ENCODE measurements around the gene ADSS1.

ADSS1 gene

DNA sequence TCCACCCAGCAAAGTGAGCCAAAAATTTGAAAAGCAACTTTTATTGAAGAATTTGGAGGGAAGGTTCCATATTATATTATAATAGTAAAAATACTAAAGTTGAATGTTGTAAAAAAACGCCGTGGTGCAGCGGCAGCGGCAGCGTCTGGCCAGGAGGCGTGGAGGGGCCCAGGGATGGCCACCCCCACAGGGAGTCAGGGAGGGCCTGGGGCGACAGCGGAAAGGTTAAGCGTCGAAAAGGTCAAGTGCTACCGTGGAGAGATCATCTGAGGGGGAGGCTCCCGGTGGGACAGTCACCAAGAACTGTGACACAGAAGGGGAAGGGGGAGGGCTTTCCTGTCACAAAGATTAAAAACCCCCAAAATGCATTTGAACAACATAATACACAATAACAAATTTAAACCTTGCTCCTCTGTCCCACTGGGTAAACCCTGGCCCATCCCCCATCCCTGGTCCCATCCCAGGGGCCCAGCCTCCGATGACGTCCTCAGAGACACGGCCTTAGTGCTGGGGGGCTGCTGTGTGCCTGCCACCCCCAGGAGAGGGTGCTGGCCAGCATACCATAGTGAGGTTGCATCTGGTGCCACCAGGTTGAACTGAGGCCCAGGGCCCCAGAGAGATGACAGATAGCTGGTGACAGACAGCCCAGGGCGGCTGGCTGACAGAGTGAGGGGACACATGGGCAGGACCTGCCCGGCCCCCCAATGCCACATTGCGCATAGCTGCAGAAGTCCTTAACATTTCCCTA lies 45.5 kb downstream of the ADSS1 start:
- DNase-seq (ENCODE audit: low spot score) = no peak

DNA sequence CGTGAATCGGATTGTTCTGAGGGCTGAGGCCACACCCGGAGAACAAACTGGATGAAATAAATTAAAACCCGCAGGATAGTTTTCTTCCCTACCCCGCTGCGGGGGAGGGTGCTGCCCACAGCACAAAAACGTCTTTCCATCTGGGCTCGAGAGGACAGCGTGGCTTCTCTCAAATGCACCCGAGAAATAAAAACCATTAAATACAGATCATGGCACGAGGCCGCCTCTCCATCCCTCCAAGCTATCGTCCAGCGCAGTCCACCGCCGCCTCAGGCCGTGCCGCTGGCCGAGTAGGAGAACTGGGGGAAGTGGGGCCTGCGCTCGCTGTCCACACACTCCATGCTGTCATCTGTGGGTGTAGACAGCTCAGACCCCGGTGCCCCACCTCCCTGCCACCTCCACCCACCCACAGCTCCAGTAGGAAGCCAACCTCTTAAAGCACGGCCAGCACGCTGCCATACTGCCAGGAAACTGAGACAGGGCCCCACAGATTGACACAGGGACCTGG lies 46.1 kb downstream of the ADSS1 start:
- DNase-seq (ENCODE audit: low spot score) = no peak

DNA sequence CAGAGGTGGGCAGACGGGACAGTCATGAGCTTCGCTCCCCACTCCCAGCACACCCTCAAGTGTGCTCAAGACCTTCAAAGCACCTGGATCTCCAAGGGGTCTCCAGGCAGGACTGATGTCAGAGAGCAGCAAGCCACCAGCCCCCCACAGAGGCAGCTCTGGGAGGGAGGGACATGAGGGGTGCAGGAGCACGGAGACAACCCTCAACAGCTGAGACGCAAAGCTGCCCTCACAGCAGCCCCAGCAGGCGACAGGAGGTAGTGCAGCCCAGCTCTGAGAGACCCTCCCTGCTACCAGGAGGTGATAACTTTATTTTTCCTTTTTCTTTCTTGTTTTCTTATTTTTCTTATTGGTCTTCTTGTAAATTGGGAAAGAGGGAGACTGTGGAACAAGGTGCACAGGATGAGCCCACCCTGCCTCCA lies 46.8 kb downstream of the ADSS1 start:
- DNase-seq (ENCODE audit: low spot score) = no peak

DNA sequence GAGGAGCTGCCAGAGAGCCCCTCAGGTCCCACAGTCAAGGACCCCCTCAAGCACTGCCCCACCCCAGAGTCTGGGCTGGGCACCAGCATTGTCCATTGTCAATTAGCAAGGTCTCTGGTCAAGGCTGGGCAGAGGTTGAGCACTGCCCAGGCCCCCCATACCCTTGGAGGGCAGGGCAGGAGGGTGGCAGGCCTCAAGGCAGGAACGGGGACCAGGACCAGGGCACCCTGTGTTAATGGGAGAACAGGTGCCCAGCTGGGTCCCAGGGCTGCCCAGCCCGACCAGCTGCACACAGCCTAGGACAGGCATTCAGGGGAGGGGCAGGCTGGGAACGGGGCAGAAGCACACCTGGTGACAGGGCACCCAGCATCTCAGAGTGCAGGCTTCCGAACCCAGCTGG lies 47.3 kb downstream of the ADSS1 start:
- DNase-seq (ENCODE audit: low spot score) = no peak

DNA sequence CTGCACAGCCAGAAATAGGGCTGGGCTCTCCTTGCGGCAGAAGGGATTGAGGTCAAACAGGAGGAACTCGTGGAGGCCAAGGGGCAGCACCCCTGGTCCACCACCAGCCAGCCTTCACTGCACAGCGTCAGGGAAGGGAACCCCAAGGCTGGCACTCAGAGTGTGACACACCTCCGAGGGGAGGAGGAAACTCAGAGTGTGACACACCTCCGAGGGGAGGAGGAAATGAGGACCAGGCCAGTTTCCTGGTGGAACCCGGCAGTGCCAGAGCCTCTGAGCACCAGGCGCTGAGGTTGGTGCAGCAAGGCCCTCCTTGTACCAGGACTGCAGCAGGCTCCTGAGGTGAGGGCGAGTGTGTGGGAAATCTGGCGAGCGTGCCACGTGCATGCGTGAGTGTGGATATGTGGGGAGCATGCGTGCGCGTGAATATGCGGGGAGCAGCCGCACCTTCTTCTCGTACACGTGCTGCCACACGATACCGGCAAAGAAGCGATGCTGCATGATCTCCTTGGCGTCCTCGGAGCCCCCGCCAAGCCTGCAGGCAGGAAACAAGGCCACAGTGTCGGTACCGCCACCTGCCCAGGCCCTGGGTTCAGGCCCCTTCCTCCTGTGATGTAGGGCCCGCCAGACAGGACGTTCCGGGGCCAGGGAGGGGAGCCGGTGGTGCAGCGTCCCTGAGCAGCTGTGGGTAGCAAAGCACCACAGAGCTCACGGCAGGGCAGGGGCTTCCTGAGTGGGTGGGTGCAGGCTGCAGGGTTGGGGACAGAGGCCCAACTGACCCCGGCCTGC lies 48.1 kb downstream of the ADSS1 start:
- DNase-seq (ENCODE audit: low spot score) = no peak

DNA sequence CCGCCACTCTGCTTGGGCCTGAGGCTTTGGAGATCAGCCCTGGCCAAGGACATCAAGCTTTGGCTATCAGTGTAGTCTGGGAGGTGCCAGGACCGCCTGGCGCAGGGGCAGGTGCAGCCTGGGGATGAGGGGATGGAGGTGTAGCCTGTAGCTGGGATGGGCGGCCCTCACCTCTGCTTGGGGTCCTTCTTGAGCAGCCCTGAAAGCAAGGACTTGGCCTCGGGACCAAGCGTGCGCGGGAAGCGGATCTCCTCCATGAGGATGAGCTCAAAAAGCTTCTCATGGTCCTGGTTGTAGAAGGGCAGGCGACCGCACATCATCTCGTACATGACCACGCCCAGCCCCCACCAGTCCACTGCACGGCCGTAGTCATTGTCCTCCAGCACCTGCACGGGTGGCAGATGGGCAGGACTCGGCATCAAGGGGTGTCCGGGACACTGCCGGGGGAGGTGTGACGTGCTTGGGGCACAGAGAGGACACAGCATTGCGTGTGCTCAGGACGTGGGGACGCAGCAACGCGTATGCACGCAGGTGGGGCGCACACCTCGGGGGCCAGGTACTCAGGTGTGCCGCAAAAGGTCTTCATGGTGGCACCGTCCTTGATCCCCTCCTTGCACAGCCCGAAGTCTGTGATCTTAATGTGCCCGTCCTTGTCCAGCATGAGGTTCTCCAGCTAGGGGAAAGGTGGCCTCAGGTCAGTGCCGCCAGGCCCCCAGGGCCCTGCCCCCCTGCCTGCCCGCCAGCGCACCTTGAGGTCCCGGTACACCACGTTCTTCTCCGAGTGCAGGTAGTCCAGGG lies 48.9 kb downstream of the ADSS1 start:
- no peak for DNase-seq (ENCODE audit: low spot score)

DNA sequence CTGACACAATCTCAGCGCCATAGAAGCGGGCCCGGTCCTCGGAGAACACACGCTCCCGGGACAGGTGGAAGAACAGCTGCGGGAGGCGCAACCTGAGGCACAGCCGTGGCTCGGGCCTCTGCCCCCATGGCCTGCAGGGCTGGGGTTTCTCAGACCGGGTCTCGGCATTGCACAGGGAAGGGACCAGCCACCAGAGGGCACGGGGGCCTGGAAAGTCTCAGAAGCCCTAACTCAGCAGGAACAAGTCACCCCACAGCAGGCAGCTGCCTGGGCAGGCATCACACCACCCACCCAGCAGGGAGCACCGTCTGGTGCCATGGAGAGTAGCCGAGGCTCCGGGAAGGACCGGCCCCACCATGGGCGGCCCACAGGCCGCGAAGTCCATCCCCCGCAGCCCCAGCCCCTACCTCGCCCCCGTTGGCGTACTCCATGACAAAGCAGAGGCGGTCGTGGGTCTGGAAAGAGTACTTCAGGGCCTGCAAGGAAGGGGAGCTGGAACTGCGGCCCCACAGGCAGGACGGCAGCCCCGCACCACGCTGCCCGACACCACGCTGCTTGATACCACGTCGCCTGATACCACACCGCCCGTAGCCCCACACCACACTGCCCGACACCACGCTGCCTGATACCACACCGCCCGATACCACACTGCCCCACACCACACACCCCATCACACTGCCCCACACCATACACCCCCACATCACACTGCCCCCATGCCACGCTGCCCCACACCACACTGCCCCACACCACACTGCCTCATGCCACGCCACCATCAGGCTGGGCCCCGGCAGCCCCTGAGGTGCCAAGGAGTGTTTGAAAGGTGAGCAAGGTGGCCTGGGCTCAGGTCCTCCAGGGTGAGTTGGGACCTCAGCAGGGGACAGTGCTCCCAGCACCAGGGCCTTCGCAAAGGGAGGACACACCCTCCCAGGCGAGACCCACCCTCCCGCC lies 49.8 kb downstream of the ADSS1 start:
- DNase-seq (ENCODE audit: low spot score) = no peak

DNA sequence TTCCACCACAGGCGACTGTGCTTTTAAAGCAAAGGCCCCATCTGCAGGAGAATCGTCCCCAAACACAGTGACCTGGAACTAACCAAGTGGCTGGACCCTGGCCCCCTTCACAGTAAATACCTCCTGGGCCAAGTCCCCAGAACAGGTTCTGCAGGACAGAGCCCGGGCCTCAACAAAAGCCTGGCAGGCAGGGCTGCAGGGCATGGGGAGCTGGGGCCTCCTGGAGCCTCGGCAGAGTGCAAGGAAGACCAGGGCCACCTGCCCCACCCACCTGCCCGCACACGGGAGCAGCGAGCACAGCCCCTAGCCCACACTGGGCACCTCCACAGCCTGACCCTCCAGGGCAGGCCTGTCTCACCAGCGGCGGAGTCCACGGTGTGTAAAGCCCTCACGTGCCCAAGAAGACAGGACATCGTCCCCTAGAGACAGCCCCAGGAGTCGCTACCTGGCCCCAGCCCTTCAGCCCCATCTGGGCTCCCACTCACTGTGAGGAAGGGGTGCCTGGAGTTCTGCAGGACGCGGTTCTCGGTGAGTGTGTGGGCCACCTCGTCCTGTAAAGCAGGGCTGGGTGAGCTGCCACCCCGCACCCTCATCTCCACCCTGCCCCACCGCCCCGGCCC lies 50.5 kb downstream of the ADSS1 start:
- no peak for DNase-seq (ENCODE audit: low spot score)

DNA sequence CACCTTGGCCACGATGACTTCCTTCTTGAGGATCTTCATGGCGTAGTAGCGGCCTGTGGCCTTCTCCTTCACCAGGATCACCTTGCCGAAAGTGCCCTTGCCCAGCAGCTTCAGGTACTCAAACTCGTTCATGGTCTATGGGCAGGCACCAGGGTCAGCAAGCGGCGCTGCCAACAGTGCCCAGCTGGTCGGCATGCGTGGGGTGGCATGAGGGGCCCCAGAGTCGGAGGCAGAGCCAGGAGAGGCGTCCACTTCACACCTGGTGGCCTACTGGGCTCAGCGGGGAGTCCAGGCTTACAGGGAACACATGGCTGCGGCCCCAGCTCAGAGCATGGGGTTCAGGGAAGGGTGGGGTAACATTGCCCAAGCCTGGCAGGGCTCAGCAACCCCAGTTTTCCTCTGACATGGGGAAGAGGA lies 51.1 kb downstream of the ADSS1 start:
- DNase-seq (ENCODE audit: low spot score) = no peak

DNA sequence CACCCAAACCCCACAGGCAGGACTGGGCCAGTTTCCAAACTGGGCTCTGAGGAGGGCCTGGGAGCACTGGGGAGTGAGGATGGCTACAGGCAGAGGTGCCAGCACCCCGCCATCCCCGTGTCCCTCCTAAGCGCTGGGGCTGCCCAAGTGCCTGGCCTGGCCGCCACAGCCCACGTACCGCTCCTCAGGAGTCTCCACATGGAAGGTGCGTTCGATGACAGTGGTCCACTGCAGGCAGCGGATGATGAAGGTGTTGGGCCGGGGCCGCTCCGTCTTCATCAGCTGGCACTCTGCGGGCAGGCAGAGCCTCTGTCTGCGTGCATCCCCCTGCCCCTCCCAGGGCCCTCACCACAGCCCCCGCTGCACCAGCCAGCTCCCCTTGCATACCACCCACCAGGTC lies 52.5 kb downstream of the ADSS1 start:
- no peak for DNase-seq (ENCODE audit: low spot score)

DNA sequence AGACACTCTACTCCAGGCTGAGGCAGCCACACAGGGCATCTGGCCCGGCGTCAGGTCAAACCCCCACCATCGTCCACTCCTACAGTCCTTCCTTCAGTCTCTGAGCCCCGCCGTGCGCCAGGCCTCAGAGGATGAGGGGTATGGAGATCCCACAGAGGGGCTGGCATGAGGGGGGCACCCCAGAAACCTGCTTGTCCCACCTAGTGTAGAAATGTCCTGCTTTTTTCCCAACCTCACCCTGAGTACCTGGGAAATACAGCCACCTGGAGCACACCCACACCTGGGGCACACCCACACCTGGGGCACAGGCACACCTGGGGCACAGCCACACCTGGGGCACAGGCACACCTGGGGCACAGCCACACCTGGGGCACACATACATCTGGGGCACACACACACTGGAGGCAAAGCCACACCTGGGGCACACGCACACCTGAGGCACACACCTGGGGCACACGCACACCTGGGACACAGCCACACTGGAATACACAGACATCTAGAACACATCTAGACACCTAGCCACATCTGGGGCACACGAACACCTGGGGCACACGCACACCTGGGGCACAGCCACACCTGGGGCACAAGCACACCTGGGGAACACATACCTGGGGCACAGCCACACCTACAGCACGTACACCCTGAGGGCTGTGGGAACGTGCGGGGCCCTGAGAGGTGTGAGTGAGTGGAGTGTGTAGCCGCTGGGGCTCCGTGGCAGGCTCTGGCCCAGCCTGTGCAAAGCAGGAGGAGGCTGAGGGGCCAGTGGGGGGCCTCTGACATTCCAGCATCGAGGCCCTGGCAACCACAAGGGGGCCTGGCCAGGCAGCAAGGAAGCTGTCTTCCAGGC lies 53.2 kb downstream of the ADSS1 start:
- DNase-seq (ENCODE audit: low spot score) = no peak

DNA sequence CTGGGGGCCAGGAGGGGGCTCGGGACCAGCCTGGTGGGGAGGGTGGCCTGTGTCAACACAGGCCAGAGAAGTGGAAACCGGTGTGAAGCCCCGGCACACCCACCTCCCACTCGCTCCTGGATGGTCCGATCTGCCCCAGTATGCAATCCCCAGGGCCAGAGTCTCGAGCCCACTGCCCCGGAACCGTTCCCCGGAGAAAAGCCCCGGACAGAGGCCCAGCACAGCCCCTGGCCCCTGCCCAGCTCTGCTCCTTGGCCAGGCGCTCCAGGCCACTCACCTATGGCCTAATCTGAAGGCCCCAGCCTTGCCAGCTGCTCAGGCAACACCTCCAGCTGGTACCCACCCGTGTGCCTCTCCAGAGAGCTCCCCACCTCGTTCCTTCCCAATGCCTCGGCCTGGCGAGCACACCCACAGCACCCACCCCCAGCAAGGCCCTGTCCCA lies 53.8 kb downstream of the ADSS1 start:
- DNase-seq (ENCODE audit: low spot score) = no peak

DNA sequence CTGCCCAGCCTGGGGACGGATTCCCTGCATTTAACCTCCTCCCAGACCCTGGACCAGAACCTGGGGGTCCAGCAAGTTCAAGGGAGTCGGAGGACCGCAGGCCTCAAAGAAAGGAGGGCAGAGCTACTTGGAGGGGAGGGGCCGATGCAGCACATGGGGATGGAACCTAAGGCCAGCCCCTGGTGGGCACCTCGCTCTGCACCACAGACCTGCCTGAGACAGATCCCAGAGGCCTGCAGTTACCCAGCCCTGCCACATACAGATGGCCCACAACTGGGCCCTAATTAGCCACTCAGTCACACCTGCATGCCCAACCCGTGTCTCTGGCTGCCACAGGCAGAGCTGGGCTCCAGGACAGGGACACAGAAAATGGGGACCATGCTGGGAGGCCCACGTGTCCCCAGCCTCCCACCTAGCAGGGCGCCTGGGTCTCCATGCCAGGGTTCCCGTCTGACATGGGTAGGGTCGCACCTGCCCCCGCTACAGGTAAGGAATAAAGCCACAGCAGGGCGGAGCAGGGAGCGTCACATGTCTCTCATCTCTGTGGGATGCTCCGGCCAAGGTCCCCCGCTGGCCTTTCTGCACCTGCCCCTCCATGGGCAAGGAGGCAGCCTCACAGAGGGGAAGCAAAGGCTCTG lies 54.8 kb downstream of the ADSS1 start:
- no peak for DNase-seq (ENCODE audit: low spot score)

DNA sequence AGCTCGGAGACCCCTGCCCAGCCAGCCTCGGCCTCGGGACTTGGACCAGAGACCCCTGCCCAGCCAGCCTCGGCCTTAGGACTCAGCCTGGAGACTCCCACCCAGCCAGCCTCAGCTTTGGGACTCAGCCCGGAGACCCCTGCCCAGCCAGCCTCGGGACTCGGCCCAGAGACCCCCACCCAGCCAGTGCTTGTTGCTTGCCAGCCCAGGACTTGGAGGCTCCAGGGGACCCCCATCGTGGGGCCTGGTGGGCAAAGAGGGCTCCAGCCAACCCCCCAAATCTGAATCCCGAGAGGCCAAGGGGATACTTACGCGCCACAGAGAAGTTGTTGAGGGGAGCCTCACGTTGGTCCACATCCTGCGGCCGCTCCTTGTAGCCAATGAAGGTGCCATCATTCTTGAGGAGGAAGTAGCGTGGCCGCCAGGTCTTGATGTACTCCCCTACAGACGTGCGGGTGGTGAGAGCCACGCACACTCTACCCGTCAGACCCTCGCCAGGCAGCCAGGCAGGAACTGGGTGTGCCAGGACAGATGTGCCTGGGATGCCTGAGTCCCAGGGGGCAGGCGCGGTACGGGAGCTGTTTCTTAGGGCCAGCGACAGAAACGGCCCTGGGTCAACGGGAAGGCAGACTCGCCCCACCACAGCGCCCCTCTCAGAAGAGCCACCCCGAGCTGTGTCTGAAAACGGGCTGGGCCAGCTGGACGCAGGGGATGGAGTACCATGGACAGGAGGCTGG lies 55.9 kb downstream of the ADSS1 start:
- DNase-seq (ENCODE audit: low spot score) = no peak

DNA sequence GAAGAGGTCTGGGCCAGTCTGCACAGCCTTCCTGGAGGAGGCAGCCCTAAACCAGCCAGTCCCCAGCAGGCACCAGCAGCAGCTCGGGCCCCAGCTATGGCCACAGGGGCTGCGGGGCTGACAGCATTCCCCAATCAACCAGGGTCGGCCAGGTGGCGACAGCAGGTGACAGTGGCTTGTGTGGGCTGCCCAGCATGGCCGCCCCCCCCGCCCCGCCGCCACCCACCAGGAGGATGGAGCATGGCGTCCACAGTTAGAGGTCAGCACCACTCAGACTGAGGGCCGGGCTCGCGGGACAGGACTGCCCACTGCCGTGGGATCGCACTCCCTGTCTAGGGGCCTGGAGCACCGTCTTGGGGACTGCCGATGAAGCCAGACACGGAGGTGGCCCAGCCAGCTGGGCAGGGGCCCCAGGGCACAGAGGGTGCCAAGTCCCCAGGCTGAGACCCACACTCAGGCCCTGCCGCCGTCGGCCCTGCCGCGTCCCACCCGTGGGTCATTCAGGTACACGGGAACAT lies 56.5 kb downstream of the ADSS1 start:
- no peak for DNase-seq (ENCODE audit: low spot score)

DNA sequence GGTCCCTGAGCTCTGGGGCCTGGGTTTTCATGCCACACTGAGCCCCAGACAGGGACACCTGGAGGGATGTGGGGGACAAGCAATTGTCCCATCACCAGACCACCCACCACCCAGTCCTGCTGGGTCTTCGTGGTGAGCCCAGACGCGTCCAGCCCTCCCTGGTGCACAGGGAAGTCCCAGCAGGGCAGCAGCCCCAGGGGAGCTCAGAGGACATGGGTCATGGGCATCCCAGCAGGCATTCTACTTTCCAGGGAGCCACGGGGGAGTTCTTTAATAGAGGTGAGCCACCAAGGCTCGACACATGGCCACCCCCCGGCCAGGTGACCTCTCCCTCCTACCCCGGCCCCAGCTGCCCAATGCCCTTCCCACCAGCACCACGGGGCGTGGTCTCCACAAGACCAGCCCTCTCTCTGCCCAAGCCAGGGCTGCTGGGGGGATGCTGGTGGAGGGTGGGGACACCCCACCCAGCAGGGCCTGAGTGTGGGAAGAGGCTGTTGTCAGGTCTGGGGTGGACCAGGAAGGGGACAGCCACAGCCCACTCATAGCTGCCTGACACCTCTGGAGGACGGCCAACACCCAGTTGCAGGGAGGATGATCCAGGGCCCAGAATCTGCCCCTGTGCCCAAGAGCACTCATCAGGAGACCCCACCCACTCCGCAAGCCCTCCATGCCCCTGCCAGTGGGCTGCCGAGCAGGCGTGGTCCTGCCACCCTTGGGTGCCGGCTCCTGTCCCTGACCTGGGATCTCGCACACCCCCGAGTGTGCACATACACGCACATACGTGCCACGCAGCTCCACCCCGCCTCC lies 57.4 kb downstream of the ADSS1 start:
- no peak for DNase-seq (ENCODE audit: low spot score)

DNA sequence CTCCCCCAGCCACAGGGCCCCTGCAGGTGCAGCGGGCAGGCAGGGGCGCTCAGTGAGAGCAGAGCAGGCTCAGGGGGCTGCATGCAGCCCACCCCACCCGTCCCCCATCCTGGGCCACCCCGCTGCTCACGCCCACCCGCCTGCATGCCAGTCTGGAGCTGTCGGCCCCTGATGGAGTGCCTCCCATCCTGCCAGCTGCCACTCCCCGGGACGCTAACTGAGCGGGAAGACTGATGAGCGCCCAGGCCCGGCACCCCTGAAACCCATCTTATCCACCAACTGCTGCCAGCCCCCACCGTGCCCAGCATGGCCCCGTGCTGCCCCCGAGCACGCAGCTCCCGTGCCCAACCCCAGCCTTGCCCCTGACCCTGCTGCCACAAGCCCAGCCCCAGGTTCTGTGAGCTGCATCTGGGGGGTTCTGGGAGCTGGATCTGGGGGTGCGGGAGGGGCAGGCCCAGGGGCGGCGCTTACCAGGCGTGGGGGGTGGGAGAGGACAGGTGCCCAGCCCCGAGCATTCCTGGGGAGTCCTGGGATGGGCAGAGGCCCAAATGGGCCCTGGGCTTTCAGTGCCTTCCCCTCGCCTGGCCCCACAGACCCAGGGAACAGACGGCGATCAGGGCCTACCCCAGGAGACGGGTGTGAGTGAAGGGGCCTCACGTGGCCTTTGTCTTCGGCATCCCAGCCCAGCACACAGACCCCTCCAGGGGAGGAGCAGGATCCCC lies 58.2 kb downstream of the ADSS1 start:
- no peak for DNase-seq (ENCODE audit: low spot score)

Measured in hematopoietic multipotent progenitor cell treated with erythropoietin and hydrocortisone succinate and interleukin-3 and kit ligand, for 17 days (in vitro differentiated cells).